Measurements from ENCODE around the gene ATG5.

Gene ATG5

DNA sequence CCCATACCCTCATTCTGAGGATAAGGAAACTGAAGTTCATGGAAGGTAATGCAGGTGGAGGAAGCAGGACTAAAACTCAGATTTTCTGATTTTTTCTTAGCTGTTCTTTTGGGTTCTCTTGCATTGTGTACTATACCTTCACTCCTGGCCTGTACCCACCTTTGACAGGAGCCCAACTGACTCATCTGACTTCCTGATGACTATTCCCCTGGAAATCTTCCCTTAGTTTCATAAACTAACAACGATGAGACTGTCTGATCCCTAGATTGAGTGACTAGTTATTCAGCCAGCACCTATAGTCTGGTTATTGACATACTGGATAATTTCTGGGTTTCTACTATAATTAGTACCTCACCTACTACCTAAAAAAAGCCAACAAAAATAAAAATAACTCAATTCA is 45.1 kb upstream of the ATG5 start:
- H3K4me1 ChIP-seq (ENCODE audit: low read length), result peaks cover 10% of the 10 kb centered on the region

GRCh38 chr6:106369739-106370138 is 44.2 kb upstream of the ATG5 start:
- no peak overlapping the region for H3K4me2 ChIP-seq (ENCODE audit: low read length)
- peaks cover 5% of the 10 kb centered on the region; the same call in 1 of the 2 replicates for H3K27me3 ChIP-seq (ENCODE audit: low read depth, low read length)
- H3K9me3 ChIP-seq (ENCODE audit: insufficient read depth, low read length), result no peaks in the 10 kb centered on the region
- H4K20me1 ChIP-seq (ENCODE audit: insufficient read depth, low read length), result no peaks in the 10 kb centered on the region
- no peaks in the 10 kb centered on the region for H3K79me2 ChIP-seq (ENCODE audit: low read length)
- H3K9ac ChIP-seq (ENCODE audit: low read length), result no peak overlapping the region
- no peak overlapping the region for H3K4me3 ChIP-seq (ENCODE audit: low read length)
- no peaks in the 10 kb centered on the region for H3K36me3 ChIP-seq (replicated peaks; ENCODE audit: low read depth, low read length)
- no peak overlapping the region for H2AFZ ChIP-seq (ENCODE audit: low read depth, low read length)
- TF ChIP-seq EZH2phosphoT487 (IDR thresholded peaks at IDR 0.05; ENCODE audit: low read depth) (no peak), CTCF (IDR thresholded peaks at IDR 0.05; ENCODE audit: low read depth, low read length) (no peak)
- no peak overlapping the region for H3K27ac ChIP-seq (ENCODE audit: low read length)
- peaks cover 10% of the 10 kb centered on the region for H3K4me1 ChIP-seq (ENCODE audit: low read length)

More for the DNA sequence above, 45.1 kb upstream of the ATG5 start:
- TF ChIP-seq CTCF (IDR thresholded peaks at IDR 0.05; ENCODE audit: low read depth, low read length), result no peak
- no peak for TF ChIP-seq EZH2phosphoT487 (IDR thresholded peaks at IDR 0.05; ENCODE audit: low read depth)
- no peaks in the 10 kb centered on the region for H3K9me3 ChIP-seq (ENCODE audit: insufficient read depth, low read length)
- H3K4me3 ChIP-seq (ENCODE audit: low read length), result no peak overlapping the region
- no peak overlapping the region for H3K9ac ChIP-seq (ENCODE audit: low read length)
- no peaks in the 10 kb centered on the region for H3K79me2 ChIP-seq (ENCODE audit: low read length)
- H3K36me3 ChIP-seq (replicated peaks; ENCODE audit: low read depth, low read length), result no peaks in the 10 kb centered on the region
- no peak overlapping the region for H2AFZ ChIP-seq (ENCODE audit: low read depth, low read length)
- peaks cover 5% of the 10 kb centered on the region; the same call in 1 of the 2 replicates for H3K27me3 ChIP-seq (ENCODE audit: low read depth, low read length)
- no peak overlapping the region for H3K27ac ChIP-seq (ENCODE audit: low read length)
- no peaks in the 10 kb centered on the region for H4K20me1 ChIP-seq (ENCODE audit: insufficient read depth, low read length)
- H3K4me2 ChIP-seq (ENCODE audit: low read length), result no peak overlapping the region

DNA sequence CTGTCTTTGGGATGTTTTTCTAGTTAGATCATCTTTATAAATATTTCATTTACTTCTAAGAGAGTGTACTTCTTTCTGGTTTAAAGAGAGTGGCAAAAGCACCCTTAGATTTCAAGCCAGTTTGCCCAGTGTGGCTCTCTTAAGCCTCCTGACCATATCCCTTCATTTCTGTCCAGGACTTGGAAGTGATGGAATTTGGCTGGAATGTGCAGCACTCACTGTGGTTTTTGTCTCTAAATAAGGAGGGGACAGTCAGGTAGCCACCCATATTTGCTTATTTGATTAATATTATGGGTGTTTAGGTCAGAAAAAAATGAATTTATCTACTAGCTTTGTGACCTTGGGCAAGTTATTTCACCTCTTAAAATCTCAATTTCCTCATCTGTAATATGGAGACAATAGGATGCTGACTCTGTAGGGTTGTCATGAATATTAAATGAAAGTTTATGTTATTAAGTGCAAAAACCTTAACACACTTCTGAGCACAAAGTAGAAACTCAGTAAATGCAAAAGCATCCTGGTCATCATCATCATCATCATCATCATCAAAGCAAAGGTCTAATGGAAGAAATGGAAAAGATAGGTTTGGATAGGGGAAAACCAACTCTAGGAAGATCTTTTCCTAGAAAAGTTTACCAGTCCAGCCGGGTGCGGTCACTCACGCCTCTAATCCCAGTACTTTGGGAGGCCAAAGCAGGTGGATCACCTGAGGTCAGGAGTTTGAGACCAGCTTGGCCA is 38.0 kb upstream of the ATG5 start:
- H3K36me3 ChIP-seq (replicated peaks; ENCODE audit: low read depth, low read length), result no peaks in the 10 kb centered on the region
- no peaks in the 10 kb centered on the region for H3K79me2 ChIP-seq (ENCODE audit: low read length)
- H2AFZ ChIP-seq (ENCODE audit: low read depth, low read length), result no peak overlapping the region
- H3K4me2 ChIP-seq (ENCODE audit: low read length), result no peak overlapping the region
- H3K4me3 ChIP-seq (ENCODE audit: low read length), result no peak overlapping the region
- H3K4me1 ChIP-seq (ENCODE audit: low read length), result peaks cover 4% of the 10 kb centered on the region; the same call in 1 of the 2 replicates
- H3K9ac ChIP-seq (ENCODE audit: low read length), result no peak overlapping the region
- peaks cover 8% of the 10 kb centered on the region; the same call in 1 of the 2 replicates for H3K27me3 ChIP-seq (ENCODE audit: low read depth, low read length)
- TF ChIP-seq EZH2phosphoT487 (IDR thresholded peaks at IDR 0.05; ENCODE audit: low read depth), result no peak
- no peak for TF ChIP-seq CTCF (IDR thresholded peaks at IDR 0.05; ENCODE audit: low read depth, low read length)
- H3K9me3 ChIP-seq (ENCODE audit: insufficient read depth, low read length), result no peaks in the 10 kb centered on the region
- no peak overlapping the region for H3K27ac ChIP-seq (ENCODE audit: low read length)
- H4K20me1 ChIP-seq (ENCODE audit: insufficient read depth, low read length), result no peaks in the 10 kb centered on the region

GRCh38 chr6:106360989-106361430 is 35.5 kb upstream of the ATG5 start:
- TF ChIP-seq EZH2phosphoT487 (IDR thresholded peaks at IDR 0.05; ENCODE audit: low read depth) (no peak), CTCF (IDR thresholded peaks at IDR 0.05; ENCODE audit: low read depth, low read length) (no peak)
- H3K27me3 ChIP-seq (ENCODE audit: low read depth, low read length), result peaks cover 8% of the 10 kb centered on the region; the same call in 1 of the 2 replicates
- no peak overlapping the region for H3K9ac ChIP-seq (ENCODE audit: low read length)
- H3K4me2 ChIP-seq (ENCODE audit: low read length), result peak overlapping the region; percentile 90
- H2AFZ ChIP-seq (ENCODE audit: low read depth, low read length), result peak overlapping the region; percentile 58; the same call in 1 of the 2 replicates
- peaks cover 4% of the 10 kb centered on the region; the same call in 1 of the 2 replicates for H3K4me1 ChIP-seq (ENCODE audit: low read length)
- no peak overlapping the region for H3K27ac ChIP-seq (ENCODE audit: low read length)
- H3K4me3 ChIP-seq (ENCODE audit: low read length), result peak overlapping the region; percentile 77
- no peaks in the 10 kb centered on the region for H3K36me3 ChIP-seq (replicated peaks; ENCODE audit: low read depth, low read length)
- H4K20me1 ChIP-seq (ENCODE audit: insufficient read depth, low read length), result no peaks in the 10 kb centered on the region
- no peaks in the 10 kb centered on the region for H3K79me2 ChIP-seq (ENCODE audit: low read length)
- H3K9me3 ChIP-seq (ENCODE audit: insufficient read depth, low read length), result no peaks in the 10 kb centered on the region
